Nephron (organoid): ENCODE results near the gene SZRD1.

Experiments used
- H3K27ac Mint-ChIP-seq, 3 experiments: 2 replicates each; pipeline ENCODE4 v1.8.0; 2020; ENCODE audit warnings: mixed read lengths in 3 of 3, mild to moderate bottlenecking in 2 of 3, moderate library complexity in 1 of 3
- H3K27me3 Mint-ChIP-seq: 2 replicates; pipeline ENCODE4 v1.8.0; 2021; ENCODE audit warnings: low read depth, mild to moderate bottlenecking, moderate library complexity, mixed read lengths
- H3K36me3 Mint-ChIP-seq: 2 replicates; pipeline ENCODE4 v1.8.0; 2020; ENCODE audit warnings: low read depth, mixed read lengths
- H3K4me1 Mint-ChIP-seq: 2 replicates; pipeline ENCODE4 v1.8.0; 2020; ENCODE audit warnings: mixed read lengths
- H3K4me3 Mint-ChIP-seq, 3 experiments: 2 replicates each; pipeline ENCODE4 v1.8.0; 2020; ENCODE audit warnings: mild to moderate bottlenecking in 3 of 3, mixed read lengths in 3 of 3, moderate library complexity in 2 of 3
- H3K9me3 Mint-ChIP-seq: 2 replicates; pipeline ENCODE4 v1.8.0; 2020; ENCODE audit warnings: mixed read lengths
- CTCF ChIP-seq, 3 experiments: fragments of 200-600 bp; sonication (generic); IDR thresholded peaks; one replicate each; pipeline ENCODE4 v1.5.0; 2021; ENCODE audit warnings: antibody characterized with exemption in 3 of 3; ENCODE audit not compliant: unreplicated experiment in 3 of 3

SZRD1 gene

GRCh38 chr1:16349847-16350406, 17.1 kb upstream of the SZRD1 start:
- Mint-ChIP-seq H3K9me3 (no peaks in the 10 kb centered on the region), H3K4me1 (peaks cover 23% of the 10 kb centered on the region), H3K36me3 (peaks cover 4% of the 10 kb centered on the region), H3K4me3 (peak overlapping the region; percentile 55 to 70 (median 55)), H3K27ac (no peak overlapping the region), H3K27me3 (no peaks in the 10 kb centered on the region)
- TF ChIP-seq CTCF (IDR thresholded peaks at IDR 0.05; ENCODE audit: unreplicated experiment in 3 of 3) = no peak

- Mint-ChIP-seq H3K27ac (peak overlapping the region; percentile 91 to 92 (median 91)), H3K27me3 (no peaks in the 10 kb centered on the region), H3K4me1 (peaks cover 23% of the 10 kb centered on the region), H3K9me3 (no peaks in the 10 kb centered on the region), H3K36me3 (no peaks in the 10 kb centered on the region), H3K4me3 (peak overlapping the region; percentile 93 to 99 (median 96))
- no peak for TF ChIP-seq CTCF (IDR thresholded peaks at IDR 0.05; ENCODE audit: unreplicated experiment in 3 of 3)
These were observed 15.5 kb upstream of the SZRD1 start for GRCh38 chr1:16351456-16351993.

GRCh38 chr1:16351994-16352841, 14.8 kb upstream of the SZRD1 start, which contains the start of gene FBXO42:
TSS of gene FBXO42 (minus strand) at chr1:16352480. CDS start at chr1:16315418, 37,062 bp downstream.
- Mint-ChIP-seq H3K27ac (peak within 1 kb of the TSS; percentile 91 to 97 (median 91)), H3K4me3 (peak within 1 kb of the TSS; percentile 93 to 99 (median 96)), H3K36me3 (no peaks in the 10 kb centered on the region), H3K27me3 (no peaks in the 10 kb centered on the region), H3K4me1 (peaks cover 23% of the 10 kb centered on the region), H3K9me3 (no peaks in the 10 kb centered on the region)
- TF ChIP-seq CTCF (IDR thresholded peaks at IDR 0.05; ENCODE audit: unreplicated experiment in 3 of 3) = peak; percentile 39 to 59 (median 40)

- Mint-ChIP-seq H3K9me3 (no peaks in the 10 kb centered on the region), H3K27me3 (no peaks in the 10 kb centered on the region), H3K27ac (peak overlapping the region; percentile 85 to 97 (median 91)), H3K4me3 (peak overlapping the region; percentile 93 to 99 (median 96)), H3K36me3 (no peaks in the 10 kb centered on the region), H3K4me1 (peaks cover 23% of the 10 kb centered on the region)
- no peak for TF ChIP-seq CTCF (IDR thresholded peaks at IDR 0.05; ENCODE audit: unreplicated experiment in 3 of 3)
These were observed 14.1 kb upstream of the SZRD1 start for GRCh38 chr1:16352842-16353535.

- Mint-ChIP-seq H3K27ac (peak overlapping the region; percentile 48 to 79 (median 68)), H3K36me3 (no peaks in the 10 kb centered on the region), H3K4me3 (peak overlapping the region; percentile 65 to 69 (median 65))
These were observed 12.4 kb upstream of the SZRD1 start for GRCh38 chr1:16354619-16355018.

More at GRCh38 chr1:16354619-16355018, 12.4 kb upstream of the SZRD1 start:
- H3K4me1 Mint-ChIP-seq = peaks cover 17% of the 10 kb centered on the region
- H3K9me3 Mint-ChIP-seq = no peaks in the 10 kb centered on the region
- TF ChIP-seq CTCF (IDR thresholded peaks at IDR 0.05; ENCODE audit: unreplicated experiment in 3 of 3) = no peak
- H3K27me3 Mint-ChIP-seq = no peaks in the 10 kb centered on the region
